GM18870 (cell line): Measurements from ENCODE around the gene CMIP.

Experiments used
- ATAC-seq: cut with Tn5 transposase; IDR thresholded peaks from one replicate; pipeline ENCODE4 v1.9.1; 2021; ENCODE audit warnings: moderate library complexity; ENCODE audit not compliant: unreplicated experiment

Gene CMIP

GRCh38 chr16:81527477-81528178 is 83.0 kb downstream of the CMIP start:
- ATAC-seq, result no peak

DNA sequence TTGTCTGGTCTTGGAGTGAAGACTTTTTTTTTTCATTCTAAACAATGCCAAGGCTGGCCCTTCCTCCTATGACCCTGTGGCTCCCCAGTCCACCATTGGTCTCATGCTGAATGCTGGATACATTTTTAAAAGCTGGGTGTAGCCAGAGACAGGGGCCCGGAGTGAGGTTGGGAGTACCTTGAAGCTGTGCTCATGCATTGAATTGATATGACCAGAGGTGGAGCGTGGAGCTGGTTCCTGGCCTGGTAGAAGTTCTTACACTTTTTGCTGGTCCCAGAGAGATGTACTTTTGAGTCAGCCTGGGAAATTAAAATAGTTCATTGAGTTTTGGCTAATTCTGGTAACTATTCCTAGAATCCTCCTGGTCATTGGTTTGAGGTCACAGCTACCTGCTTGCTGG is 83.6 kb downstream of the CMIP start:
- ATAC-seq, result no peak

DNA sequence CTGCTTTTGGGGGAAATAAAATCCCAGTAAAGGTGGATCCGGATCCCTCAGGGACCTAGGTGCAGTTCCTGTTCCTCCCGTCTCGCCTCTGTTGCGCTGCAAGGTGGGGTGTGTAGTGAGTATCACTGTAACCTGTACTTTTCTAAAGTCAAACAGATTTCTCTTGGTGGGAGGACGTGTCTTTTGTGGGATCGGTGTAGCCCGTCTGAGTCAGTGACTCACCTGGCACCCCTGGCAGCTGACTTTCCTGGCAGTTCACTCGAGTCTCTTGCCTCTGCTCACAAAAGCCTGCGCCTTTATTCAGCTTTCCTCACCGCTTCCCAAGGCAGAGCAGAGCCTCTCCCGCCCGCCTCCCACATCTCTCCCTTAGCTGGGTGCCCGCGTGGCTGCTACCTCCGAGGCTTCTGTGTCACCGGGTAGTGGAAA is 85.7 kb downstream of the CMIP start:
- ATAC-seq, result no peak

DNA sequence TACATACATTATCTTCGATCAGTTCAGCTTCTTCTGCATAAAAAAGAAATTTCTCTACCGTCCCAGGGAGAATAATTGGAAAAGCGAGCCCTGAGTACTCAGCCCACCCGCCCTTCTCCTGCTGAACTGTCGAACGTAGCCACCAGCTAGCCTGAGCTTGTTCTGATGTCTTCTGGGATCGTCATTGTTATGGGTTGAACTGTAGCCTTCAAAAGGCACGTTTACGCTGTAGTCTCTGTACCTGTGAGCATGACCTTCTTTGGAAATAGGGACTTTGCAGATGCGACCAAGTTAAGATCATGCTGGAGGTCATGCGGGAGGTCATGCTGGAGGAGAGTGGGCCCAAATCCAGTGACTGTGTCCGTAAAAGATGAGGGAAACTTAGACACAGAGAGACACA is 86.2 kb downstream of the CMIP start:
- no peak for ATAC-seq

GRCh38 chr16:81531419-81531821 is 86.8 kb downstream of the CMIP start:
- ATAC-seq, result no peak

GRCh38 chr16:81532491-81533174 is 88.0 kb downstream of the CMIP start:
- no peak for ATAC-seq

DNA sequence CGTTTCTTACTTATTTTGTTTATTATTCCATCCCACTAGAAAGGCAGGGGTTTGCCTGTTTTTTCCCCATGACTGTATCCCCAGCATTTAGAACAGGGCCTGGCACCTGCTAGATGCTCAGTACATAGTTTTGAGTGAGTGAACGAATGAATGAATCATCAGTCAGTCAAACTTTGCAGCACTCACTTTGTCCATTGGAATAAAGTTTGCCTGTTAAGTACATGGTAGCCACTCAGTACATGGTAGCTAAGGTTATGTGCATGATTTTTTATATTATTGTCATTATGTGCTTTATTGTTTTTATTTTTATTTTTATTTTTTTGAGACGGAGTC is 88.5 kb downstream of the CMIP start:
- no peak for ATAC-seq

DNA sequence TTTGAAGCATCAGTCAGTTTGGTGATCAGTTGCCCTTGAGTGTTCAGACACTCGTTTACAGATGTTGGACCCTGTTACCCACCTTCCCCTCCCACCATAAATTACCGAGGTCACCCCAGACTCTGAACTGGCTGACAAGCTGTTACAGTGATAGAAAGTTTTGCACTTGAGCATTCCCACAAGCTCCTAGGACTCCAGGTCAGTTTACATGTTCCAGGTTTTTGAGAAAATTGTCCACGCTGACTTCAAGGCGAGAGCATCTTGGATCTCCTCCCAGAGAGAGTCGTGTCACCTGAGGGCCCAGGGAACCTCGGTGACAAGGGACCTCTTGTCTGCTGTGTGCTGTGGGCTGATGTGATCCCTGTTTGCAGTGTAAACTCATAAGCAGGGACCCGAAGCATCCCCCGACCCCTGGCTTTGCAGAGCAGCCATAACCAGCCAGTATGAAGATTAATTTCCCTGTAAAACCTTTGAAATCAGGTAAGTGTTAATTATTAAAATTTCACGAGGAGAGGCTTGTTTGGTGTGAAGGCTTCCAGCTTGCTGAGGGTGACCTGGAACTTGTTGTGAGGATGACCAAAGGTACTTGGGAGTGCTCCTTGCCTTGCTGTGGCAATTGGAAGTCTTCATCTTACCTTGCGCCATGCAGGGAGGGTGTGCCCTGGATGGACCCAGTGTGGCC is 91.2 kb downstream of the CMIP start:
- no peak for ATAC-seq

- no peak for ATAC-seq
These were observed 92.0 kb downstream of the CMIP start for GRCh38 chr16:81536648-81537047.

- no peak for ATAC-seq
These were observed 93.3 kb downstream of the CMIP start for GRCh38 chr16:81537721-81538561.

GRCh38 chr16:81539009-81539758 is 94.6 kb downstream of the CMIP start:
- no peak for ATAC-seq

GRCh38 chr16:81539759-81540472 is 95.3 kb downstream of the CMIP start:
- ATAC-seq, result no peak

GRCh38 chr16:81541314-81541713 is 96.7 kb downstream of the CMIP start:
- ATAC-seq, result no peak

DNA sequence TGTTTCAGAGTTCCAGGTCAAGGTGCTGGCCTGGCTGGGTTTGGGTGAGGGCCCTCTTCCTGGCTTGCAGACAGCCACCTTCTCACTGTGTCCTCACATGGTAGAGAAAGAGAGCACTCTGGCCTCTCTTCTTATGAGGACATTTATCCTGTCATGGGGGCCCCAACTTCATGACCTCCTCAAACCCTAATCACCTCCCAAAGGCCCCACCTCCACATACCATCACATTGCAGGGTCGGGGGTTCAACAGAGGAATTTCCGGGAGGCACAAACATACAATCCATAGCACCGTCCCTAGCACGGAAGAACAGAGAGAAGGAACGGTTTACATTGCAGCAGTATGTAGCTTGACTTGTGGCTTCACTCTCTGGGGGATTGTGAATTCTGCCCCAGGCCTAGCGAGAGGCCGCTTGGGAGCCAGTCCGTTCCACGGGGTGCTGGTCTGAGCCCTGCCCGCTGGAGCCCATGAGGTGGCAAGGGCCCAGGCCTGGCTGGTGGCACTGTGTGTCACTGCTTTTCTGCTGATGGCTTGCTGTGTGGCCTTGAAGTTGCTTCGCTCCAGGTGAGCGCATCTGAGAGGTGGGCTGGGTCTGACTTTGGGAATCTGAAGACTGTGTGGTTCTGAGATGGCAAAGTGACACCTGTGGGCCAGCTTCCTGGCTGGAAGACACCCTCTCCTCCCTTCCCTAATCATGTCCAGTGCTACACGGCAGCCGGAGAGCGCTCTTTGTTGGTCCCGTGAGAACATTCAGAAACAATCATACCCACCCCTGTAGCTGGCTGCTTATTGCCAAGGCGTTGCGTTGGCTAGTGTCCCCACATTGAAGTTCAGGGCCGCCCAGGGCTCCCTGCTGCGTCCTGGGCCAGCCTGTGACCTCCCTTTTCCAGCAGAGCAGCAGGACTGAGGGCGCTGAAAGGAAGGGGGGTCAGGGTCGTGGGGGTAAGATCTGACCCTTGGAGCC is 98.3 kb downstream of the CMIP start:
- ATAC-seq, result no peak

GRCh38 chr16:81543571-81543970 is 99.0 kb downstream of the CMIP start:
- no peak for ATAC-seq

- no peak for ATAC-seq
These were observed 99.7 kb downstream of the CMIP start for GRCh38 chr16:81544261-81544660.

DNA sequence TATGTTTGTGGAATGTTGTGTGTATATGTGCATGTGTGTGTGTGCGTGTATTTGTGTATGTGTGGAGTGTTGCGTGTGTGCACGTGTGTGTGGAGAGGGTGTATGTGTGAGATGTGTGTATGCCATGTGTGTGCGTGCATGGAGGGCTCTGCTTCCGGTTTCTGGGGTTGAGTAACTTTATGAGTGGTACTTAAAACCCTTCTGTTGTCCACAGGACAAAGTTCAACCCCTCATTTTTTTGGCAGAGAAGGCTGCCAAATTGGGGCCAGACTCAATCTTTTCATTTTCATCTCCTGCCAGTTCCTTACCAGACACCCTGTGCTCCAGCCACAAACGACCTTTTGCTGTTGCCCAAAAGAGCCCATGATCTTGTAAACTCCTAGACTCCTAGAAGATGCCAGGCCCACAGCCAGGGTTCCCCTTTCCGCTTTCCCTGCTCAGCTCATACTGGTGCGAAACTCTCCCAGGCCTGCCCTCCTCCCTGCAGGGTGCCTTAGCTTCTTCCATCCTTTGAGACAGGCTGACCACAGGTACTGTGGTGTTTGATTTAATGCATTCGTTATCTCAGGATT is 100.2 kb downstream of the CMIP start:
- ATAC-seq, result no peak

- ATAC-seq, result no peak
These were observed 101.1 kb downstream of the CMIP start for GRCh38 chr16:81545470-81546250.
